Prostate gland (tissue), 2 donors: Measurements from ENCODE around the gene BEX5. TPM values are rescaled to one million over a fixed set of nuclear protein-coding genes. Genes with fewer than 3 reads are reported as not detected.

Experiments used
- DNase-seq: peaks from one replicate; pipeline ENCODE4 v3.0.0-alpha.2; 2019; ENCODE audit warnings: low spot score
- H3K27ac ChIP-seq, 2 donors: fragments of 200-600 bp; sonication (generic); 2 replicates each; pipeline ENCODE4 v1.5.1; 2017 to 2019
- H3K27me3 ChIP-seq: fragments of 200-600 bp; sonication (generic); replicated peaks from 2 replicates; pipeline ENCODE4 v1.5.1; 2019; ENCODE audit not compliant: insufficient read depth
- H3K36me3 ChIP-seq, 2 donors: fragments of 200-600 bp; sonication (generic); 1 replicate in 1 of 2; 2 replicates in 1 of 2; pipeline versions ENCODE4 v1.5.1 to v1.8.1; 2017 to 2019
- H3K4me1 ChIP-seq: fragments of 200-600 bp; sonication (generic); replicated peaks from 2 replicates; pipeline ENCODE4 v1.5.1; 2019
- H3K4me3 ChIP-seq, 2 donors: fragments of 200-600 bp; sonication (generic); 2 replicates each; pipeline ENCODE4 v1.5.1; 2017 to 2019
- H3K9me3 ChIP-seq: fragments of 200-600 bp; sonication (generic); 2 replicates; pipeline ENCODE4 v1.5.1; 2017
- POLR2A ChIP-seq: fragments of 450-650 bp; IDR thresholded peaks from one replicate; pipeline ENCODE4 v1.6.1; 2016; ENCODE audit warnings: antibody characterized with exemption, mild to moderate bottlenecking
- POLR2AphosphoS5 ChIP-seq: sonication (generic); formaldehyde crosslinking; IDR thresholded peaks from one replicate; pipeline ENCODE4 v1.6.1; 2017; ENCODE audit warnings: antibody characterized with exemption
- WGBS: methylation state at CpG from one replicate; pipeline ENCODE4 v1.1.5; 2018; 5-methylcytosine and 5-hydroxymethylcytosine counted together
- intact Hi-C: fragments of 100-400 bp; cut with DNase I; formaldehyde crosslinking; loops from one replicate; pipeline ENCODE4 v1.14.2; 2022
- total RNA-seq, 2 donors: library from RNA; depleted of rRNA; stranded (reverse); fragments of >200 nt; gene quantifications; one replicate each; pipeline ENCODE4 v1.1.0, GENCODE V29; 2016
- TF ChIP-seq, protein P1 (sequence below), 4 experiments: fragments of 200-600 bp in 2 of 4; fragments of 450-650 bp in 2 of 4; sonication (generic) in 2 of 4; IDR thresholded peaks; 1 replicate in 3 of 4; 2 replicates in 1 of 4; pipeline ENCODE4 v1.5.1; 2016 to 2019; ENCODE audit warnings: antibody characterized with exemption in 4 of 4, mild to moderate bottlenecking in 2 of 4, moderate library complexity in 2 of 4

Gene BEX5
- total RNA-seq, 2 donors from 2014 or later = 3.2 to 24.5 TPM

DNA sequence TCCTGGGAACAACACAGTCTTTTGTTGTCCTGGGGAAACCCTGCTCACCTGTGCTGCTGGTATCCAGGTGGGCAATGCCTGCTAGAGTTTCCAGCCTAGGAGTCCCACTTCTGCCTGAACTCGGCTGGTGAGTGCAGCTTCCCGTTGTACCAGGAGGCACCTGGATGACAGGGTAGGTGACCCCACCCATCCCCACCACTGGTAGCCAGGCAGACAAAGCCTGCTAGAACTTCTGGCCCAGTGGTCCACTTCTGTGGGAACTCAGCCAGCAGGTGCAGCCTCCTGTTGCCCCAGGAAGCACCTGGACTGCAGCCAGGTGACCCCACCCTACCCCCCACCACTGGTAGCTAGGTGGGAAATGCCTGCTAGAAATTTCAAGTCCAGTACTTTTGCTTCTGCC is 40.0 kb downstream of the BEX5 start:
- Histone ChIP-seq H3K4me3 (no peak overlapping the region), H3K27ac (no peak overlapping the region), H3K4me1 (no peaks in the 10 kb centered on the region), H3K27me3 (no peaks in the 10 kb centered on the region), H3K36me3 (no peaks in the 10 kb centered on the region), H3K9me3 (no peaks in the 10 kb centered on the region)
- intact Hi-C loops = no loop called here
- DNase-seq = no peak
- no CpG with 5 or more reads among the region's 2 CpGs for WGBS
- TF ChIP-seq POLR2AphosphoS5 (no peak), POLR2A (no peak)
- TF ChIP-seq, protein P1, sequence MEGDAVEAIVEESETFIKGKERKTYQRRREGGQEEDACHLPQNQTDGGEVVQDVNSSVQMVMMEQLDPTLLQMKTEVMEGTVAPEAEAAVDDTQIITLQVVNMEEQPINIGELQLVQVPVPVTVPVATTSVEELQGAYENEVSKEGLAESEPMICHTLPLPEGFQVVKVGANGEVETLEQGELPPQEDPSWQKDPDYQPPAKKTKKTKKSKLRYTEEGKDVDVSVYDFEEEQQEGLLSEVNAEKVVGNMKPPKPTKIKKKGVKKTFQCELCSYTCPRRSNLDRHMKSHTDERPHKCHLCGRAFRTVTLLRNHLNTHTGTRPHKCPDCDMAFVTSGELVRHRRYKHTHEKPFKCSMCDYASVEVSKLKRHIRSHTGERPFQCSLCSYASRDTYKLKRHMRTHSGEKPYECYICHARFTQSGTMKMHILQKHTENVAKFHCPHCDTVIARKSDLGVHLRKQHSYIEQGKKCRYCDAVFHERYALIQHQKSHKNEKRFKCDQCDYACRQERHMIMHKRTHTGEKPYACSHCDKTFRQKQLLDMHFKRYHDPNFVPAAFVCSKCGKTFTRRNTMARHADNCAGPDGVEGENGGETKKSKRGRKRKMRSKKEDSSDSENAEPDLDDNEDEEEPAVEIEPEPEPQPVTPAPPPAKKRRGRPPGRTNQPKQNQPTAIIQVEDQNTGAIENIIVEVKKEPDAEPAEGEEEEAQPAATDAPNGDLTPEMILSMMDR (IDR thresholded peaks at IDR 0.05) = no peak

DNA sequence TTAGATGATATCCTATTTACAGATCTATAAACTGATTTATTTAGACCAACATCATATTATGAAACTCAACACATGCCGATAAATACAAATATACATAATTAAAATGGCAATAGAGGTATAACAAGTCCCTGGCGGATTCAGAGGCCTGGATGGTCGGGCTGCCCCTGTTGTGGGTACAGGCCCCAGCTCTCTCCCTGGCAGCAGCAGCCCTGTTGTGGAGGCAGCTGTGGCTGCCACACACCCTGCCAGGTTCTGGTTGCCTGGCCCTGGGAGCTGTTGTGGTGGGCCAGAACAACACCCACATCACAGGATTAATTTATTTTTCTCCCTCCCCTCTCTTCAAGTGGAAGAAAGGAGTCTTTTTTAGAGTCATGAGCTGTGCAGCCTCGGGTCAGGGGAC is 42.4 kb downstream of the BEX5 start:
- Histone ChIP-seq H3K4me3 (no peak overlapping the region), H3K9me3 (no peaks in the 10 kb centered on the region), H3K4me1 (no peaks in the 10 kb centered on the region), H3K27ac (no peak overlapping the region), H3K27me3 (no peaks in the 10 kb centered on the region), H3K36me3 (no peaks in the 10 kb centered on the region)
- TF ChIP-seq, protein P1 (IDR thresholded peaks at IDR 0.05) = no peak
- TF ChIP-seq POLR2AphosphoS5 (no peak), POLR2A (no peak)
- 89% methylated on average over 4 of the region's 4 CpGs for WGBS
- DNase-seq = no peak
- intact Hi-C loops = no loop called here

Other genes with a start within 250 kb of the BEX5 start
- gene ZMAT1, start 223.9 kb downstream of the BEX5 start, total RNA-seq = 10 to 100 TPM in 1 of 2 donors, 1 to 10 TPM in 1; 7.3 to 14.2 TPM
- gene TCEAL2, start 30.3 kb downstream of the BEX5 start, total RNA-seq = 10 to 100 TPM in 1 of 2 donors, 1 to 10 TPM in 1; 1.6 to 37.0 TPM
- 10 to 100 TPM in 1 of 2 donors, not detected in 1; 36.8 TPM for gene TCEAL6, start 13.5 kb downstream of the BEX5 start, total RNA-seq
- not detected for gene TCP11X1, start 59.3 kb upstream of the BEX5 start, total RNA-seq
- 1 to 10 TPM in 1 of 2 donors, not detected in 1; 8.7 TPM for gene NXF2, start 91.2 kb upstream of the BEX5 start, total RNA-seq